NCI-H1417 (cell line): ENCODE measurements around the gene PLA2G4B.
A peak's percentile ranks its signal among the peaks of the same experiment; 100 is the strongest.

Source experiments
- DNase-seq, 3 experiments: peaks; one replicate each; lab custom pipeline; 2025; lab: John Stamatoyannopoulos, UW

The PLA2G4B gene, protein sequence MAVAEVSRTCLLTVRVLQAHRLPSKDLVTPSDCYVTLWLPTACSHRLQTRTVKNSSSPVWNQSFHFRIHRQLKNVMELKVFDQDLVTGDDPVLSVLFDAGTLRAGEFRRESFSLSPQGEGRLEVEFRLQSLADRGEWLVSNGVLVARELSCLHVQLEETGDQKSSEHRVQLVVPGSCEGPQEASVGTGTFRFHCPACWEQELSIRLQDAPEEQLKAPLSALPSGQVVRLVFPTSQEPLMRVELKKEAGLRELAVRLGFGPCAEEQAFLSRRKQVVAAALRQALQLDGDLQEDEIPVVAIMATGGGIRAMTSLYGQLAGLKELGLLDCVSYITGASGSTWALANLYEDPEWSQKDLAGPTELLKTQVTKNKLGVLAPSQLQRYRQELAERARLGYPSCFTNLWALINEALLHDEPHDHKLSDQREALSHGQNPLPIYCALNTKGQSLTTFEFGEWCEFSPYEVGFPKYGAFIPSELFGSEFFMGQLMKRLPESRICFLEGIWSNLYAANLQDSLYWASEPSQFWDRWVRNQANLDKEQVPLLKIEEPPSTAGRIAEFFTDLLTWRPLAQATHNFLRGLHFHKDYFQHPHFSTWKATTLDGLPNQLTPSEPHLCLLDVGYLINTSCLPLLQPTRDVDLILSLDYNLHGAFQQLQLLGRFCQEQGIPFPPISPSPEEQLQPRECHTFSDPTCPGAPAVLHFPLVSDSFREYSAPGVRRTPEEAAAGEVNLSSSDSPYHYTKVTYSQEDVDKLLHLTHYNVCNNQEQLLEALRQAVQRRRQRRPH

DNA sequence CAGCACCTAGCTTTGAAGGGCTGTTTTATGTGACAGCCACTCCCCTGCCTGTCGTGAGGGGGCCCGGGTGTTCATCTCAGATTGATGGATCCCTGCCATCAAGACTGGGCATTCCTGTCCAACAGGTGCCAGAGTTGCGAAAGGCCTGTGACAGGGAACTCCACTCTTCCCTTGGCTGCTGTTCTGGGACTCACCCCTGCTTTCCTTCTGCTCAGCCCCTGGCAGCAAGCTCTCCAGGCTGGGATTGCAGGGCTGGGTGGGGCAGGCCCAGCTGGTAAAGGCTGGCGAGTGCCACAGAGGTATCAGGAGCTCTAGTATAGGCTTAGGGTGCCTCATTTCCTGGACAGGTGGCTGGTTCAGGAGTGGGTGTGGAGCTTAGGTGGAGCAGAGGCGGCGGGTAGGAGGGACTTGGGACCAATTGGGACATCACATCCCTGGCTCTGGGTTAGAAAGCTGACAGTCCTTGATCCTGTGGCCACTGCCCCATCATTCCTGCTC lies at the start of gene PLA2G4B:
TSS of gene PLA2G4B (plus strand) at position 448 of the 498 bp plus-strand sequence. CDS start 67 bp downstream, outside the sequence.
- DNase-seq = peak in 2 of 3 experiments; percentile 1 to 3

DNA sequence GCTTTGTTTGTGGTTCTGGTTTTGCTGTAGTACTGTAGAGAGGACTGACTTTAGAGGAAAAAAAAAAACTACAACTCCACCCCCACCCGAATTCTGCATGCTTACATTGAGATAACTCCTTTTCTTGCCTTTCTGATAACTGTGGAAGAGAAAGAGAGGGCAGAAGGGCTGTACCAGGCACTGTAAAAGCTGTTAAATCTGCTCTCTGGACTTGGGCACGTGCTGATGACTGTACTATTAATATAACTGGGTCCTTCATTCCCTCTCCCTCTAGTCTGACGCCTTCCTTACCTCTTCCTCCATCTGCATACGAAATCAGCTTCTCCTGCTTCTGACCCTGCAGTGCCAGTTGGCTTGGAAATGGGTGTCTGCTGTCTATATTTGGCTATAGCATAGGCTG lies 49.4 kb upstream of the PLA2G4B start:
- no peak for DNase-seq

DNA sequence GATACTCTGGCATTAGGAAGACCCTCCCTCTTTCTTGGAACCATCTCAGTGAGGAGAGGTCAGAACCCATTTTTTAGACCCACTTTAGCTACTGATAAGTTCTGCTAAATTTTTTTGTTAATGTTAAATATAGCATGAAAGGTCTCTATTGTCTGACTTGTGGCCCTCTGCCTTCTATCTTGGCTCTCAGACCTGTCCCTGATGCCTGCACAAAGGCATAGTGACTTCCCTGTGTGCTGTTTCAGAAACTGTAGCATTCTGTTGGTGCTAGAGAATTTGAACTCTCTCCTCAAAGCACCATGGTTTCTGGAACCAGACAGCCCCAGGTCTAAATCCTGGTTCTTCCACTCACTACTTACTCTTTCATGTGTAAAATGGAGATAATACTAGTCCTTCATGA lies 49.0 kb upstream of the PLA2G4B start:
- DNase-seq = no peak

DNA sequence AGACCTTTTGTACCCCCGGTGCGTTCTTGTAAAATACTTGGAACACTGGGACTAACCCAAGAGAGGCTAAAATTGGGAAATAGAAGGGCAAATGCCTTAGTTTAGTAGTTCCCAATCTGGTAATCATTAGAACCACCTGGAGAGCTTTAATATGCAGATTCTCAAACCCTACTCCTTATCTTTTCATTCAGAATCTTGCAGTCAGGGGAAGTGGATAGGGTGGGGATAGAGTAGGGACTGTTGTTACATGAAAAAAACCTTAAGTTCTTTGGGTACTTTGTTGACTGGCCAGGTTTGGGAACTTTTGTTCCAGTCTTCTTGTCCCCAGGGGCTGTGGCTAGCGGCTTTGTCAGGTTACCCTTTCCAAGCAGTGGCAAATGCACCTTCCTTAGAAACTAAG lies 48.5 kb upstream of the PLA2G4B start:
- no peak for DNase-seq

DNA sequence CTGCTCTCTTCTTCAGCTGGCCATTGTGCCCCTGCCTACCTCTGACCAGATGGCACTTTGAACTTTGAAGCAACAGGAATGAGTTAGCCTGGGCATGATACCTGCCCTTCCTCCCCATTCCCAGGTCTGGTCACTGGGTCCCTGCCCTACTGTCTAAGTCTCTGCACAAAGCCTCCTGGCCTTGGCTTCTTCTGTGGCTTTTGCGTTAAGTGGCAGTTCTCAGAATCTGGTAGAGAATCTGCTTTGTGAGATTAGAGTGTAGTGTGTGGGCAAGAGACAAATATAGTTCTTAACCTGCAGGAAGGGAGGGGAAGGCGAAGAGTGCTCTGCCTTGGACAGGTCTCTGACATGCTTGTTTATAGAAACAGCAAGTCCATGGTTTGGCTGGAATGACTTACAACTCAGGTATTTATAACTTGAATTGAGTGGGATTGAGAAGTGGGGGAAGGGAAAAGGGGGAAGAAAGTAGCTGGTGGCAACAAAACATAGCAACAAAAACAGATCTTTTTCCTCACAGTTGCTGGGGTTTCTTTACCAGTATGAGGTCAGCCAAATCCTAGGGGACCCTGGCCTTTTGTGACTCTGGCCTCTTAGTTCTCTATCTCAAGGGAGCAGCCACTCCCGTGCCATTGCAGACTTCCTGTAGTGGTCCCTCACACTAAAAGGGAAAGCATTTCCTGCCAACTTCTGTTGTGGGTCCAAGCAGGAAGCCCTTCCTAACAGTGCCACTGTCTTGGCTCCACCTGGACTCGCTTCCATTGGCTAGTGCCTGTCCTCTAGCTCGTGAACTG lies 47.7 kb upstream of the PLA2G4B start:
- DNase-seq = peak in 1 of 3 experiments; percentile 6

DNA sequence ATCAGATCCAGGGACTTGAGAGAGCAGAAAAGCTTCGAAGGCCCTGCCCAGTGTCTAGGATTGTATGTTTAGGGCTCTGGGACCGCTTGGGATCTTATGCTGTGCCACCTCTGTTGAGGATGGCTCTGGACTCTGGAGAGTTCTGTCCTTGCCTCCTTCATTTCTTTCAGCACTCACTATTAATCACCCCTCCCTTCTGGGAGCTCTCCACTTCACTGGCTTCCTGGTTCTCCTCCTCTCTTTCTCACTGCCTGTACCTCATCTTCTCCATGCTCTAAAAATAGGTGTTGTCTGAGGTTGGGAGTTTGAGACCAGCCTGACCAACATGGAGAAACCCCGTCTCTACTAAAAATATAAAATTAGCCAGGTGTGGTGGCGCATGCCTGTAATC lies 47.1 kb upstream of the PLA2G4B start:
- no peak for DNase-seq

DNA sequence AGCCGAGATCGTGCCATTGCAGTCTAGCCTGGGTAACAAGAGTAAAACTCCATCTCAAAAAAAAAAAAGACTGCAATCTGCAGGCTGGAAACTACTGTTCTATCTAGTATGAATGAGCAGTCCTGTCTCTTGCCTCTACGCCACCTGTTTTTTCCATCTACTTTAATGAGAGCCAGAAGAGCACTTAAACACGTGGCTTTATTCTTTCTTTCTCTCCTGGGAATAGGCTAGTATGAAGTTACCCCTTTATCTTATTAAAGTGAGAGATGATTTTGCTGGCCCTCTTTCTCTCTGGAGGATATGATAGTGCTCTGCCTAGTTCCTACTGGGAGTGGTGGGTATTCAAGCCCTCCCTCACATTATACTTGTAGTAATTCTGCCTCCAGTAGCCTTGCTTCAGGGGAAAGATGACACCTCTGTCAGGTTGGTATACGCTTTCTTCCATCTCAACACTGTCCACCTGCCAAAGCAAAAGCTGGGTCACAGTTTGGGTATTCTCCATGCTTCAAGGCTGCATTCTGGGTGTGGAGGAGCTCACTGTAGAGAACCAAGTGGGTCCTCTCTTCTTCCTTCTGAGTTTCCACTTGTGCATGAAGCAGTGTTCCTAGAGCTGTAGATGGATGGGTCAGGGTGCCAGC lies 46.5 kb upstream of the PLA2G4B start:
- DNase-seq = peak in 2 of 3 experiments; percentile 32 to 88

DNA sequence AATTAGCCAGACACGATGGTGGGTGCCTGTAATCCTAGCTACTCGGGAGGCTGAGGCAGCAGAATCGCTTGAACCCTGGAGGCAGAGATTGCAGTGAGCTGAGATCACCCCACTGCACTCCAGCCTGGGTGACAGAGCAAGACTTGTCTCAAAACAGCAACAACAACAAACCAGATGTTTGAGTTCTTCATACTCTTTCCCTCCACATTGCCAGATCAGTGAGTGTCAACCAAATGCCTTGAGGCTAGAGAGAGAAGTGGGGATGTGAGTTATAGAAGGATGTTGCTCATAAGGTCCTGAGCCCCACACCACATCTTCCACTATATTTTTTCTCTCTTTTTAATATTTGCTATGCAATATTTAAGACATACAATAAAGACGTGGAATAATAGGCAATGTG lies 44.6 kb upstream of the PLA2G4B start:
- DNase-seq = no peak

DNA sequence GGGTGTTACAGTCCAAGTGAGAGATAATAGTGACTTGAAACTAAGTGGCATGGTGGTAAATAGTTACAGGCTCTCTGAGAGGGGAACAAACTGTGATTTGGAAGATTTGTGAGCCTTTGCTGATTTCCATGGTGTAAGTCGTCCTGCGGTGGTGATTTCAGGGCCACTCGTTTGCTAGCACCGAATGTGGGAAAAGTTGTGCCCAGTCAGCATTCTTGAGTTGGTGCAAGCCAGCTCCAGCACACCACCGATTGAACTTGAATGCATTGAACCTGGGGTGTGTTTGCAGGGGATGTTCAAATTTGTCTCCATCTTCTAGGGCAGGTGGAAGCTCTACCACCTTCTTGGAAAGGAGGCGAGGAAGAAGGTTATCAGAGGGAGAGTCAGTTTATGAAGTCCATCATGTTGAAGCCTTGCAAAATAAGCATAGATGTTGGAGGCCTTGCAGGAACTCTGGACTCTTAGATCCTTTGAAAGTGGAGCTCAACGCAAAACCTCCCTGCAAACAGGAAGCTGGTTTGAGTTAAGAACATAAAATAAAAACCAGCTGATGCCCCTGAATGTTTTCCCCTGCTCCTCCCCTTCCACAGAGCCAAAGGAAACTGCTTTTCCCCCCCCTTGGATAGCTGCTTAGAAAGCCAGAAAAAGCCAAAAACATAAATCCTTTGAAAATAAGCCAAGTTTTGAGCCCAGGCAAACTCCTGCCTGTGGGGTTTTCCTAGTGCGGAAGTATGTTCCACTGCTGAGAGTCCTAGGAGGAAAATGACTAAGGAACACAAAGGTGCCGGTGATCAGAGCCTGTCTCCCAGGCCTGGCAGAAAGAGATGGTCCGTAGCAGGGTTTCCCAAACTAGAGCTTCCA lies 42.4 kb upstream of the PLA2G4B start:
- no peak for DNase-seq

DNA sequence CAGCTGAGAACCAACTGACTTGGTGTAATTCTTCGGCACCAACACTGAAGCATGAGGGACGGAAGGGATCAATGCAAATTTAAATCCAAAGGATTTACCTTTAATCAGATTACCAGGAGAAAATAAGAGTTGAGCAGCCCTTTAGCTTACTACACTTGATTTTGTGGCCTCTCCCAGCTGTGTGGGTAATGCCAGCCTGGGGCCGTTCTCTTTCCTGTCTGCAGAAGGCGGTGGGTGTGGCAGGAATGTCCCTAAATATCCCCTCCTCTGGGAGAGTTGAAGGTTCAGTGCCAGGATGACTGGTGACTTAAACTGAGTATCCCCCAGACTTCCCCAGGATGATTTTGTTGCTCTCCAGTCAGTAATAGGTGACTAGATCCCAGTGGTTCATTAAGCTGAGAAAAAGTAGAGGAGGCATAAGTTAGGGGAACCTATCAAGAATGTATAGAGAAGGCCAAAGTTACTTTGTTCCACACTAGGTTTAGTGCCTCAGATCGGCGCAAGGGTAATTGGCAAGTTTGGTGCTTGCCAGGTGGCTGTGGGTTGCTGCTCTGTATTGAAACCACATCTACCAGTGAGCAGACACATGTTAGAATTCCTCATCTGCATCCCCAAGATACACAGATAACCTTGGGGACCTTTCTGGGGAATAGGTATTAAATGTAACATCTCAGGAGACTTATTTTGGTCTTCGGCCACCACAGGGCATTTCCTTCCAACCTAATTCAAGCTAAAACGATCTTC lies 41.3 kb upstream of the PLA2G4B start:
- no peak for DNase-seq

DNA sequence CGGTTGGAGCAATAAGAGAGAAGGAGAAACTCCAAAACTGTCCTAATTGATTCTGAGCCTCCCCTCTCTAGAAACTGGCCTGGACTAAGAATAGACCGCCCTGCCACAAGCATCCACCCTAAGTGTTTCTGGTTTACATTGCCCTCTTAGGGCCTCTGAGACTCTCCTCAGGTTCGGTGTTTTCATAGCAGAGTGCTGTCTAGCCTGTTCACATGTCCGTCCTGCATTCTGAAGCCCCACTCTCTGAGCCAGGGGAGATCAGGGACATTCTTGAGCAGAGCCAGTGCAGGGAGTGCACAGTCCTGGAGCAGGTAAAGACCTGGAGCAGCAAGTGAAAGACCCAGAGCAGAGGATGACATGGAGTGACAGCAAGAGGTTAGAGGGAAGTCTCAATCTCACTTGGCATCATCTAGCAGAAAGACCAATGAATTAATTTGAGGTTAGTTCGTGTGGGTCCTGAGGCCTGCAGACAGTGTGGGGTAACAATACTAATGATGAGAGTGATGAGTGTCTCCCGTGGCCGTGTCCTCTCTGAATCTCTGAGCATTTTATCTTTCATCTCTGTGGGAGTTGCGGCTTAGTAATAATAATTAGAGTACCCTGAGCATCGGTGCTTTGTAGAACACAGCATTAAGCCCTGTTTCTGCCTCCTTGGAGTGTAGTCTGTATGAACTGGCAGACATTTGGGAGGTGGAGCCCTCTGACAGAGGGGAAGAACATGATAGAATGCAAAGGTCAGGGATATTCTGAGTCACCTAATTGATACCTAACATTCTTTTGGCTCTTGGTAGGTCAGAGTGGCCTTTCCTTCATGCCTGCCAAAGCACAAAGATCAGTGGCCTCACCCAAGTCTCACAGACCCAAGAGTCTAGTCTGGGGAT lies 39.8 kb upstream of the PLA2G4B start:
- DNase-seq = no peak

DNA sequence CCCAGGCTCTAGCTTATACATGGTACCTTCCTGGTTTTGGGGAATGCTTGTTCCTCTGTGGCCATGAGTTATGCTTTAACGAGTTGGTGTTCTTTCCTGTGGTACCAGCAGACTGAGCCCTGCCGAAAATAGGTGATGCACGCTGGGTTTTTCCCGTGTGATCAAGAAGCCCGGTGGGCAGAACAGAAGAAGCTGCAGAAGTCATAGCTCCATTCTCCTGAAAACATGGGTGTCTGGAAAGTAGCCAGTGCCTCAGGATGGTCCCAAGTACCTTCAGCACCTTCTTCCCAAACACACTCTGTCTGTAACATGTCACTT lies 39.2 kb upstream of the PLA2G4B start:
- no peak for DNase-seq

DNA sequence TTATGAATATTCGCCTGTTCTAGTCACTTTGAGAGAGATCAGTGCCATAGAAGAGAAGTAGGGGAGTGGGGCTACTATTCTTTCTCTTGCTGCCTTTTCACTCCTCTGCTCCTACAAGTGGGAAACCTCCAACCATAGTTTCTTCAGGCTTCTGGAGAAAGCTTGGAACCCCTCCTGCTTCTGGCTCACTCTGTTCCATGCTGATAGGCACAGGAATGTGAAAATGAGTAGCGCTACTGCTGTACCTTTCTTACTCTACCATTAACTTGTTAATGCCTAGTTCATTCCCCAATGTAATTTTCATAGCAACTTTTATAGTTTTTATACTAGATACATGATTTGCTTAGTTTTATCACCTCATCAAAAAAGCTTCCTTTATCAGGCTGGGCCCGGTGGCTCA lies 37.5 kb upstream of the PLA2G4B start:
- no peak for DNase-seq

DNA sequence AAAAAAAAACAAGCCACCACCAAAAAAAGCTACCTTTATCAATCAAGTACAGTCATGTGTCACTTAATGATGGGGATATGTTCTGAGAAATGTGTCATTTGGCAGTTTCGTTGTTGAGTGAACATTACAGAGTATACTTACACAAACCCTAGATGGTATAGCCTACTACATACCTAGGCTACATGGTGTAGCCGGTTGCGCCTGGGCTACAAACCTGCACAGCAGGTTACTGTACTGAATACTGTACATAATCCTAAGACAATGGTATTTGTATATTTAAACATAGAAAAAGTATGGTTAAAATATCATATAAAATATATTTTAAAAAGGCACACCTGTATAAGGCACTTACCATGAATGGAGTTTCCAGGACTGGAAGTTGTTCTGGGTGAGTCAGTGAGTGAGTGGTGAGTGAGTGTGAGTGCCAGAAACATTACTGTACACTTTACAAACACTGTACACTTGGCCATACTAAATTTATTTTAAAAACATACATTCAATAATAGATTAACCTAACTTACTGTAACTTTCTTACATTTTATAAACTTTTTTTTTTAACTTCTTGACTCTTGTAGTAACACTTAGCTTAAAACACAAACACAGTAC lies 36.7 kb upstream of the PLA2G4B start:
- DNase-seq = no peak

DNA sequence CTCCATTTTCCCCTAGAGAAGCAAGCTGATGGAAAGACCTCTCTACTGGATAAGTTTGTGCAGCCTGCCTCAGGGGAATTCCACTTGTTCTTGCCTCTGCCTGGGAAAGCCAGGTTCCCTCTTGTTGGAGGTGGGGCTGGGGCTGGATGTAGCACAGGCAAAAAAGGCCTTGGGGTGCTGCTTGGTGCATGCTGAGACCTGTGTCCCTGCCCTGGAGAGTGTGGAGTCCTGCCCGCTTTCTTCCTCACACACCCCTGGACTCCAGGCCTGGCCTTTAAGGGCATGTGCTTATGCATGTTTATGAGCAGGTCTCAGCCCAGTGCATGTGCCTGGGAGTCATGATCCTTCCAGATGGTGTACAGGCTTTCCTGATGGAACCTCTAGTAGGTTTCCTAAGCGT lies 34.3 kb upstream of the PLA2G4B start:
- DNase-seq = peak in 1 of 3 experiments; percentile 15

DNA sequence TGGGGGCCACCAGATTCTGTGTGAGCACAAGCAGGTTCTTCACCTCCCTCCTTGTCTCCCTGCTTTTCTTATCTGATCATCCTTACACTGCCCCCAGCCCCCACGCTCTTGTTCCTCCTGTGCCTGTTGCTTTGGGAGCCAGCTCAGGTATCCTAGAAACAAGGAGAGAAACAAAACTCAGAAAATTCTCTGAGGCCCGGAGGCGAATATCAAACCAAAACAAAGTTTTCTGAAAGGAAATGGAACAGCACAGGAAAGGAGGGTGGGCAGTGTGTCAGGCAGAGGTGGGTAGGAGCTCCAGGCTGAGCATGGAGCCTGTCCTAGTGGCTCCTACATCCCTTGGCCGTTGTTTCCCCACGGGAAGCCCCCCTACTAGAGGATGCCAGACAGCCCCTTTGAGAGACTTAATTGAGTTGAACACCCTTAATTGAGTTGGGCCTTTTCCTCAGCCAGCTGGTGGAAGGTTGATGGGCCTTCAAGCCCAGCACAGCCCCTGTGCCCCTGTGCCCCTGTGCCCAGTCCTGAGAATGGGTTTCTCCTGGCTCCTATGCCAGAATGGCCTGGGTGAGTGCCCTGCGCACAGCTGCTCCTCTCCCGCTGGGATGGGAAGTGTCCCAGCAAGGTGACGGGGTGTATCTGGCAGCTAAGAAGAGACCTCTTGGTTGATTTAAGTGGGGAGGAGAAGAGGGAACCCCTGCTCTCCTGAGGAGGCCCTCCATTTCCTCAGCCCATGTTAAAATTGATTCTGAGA lies 33.6 kb upstream of the PLA2G4B start:
- no peak for DNase-seq

DNA sequence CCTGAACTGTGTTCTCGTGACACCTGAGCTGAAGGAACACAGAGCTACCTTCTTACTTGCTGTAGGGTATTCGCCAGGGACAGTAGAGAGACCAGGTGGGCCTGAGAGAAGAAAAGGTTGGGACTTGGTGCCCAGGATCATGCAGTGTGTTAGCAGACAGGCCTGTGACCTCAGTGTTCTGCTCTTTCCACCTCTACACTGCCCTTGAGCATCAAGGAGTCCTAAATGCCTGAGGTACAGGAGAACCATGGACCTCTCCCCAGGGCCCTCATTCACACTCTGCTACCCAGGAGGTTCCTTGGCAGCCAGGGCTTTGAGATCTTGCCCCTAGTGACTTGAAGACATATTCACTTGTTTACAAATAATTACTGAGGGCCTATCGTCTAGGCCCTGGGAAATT lies 32.9 kb upstream of the PLA2G4B start:
- no peak for DNase-seq
